AG10803 (cell line): ENCODE data around the gene DR1.

Experiments used
- DNase-seq: peaks from one replicate; pipeline ENCODE4 v3.0.0; 2010; ENCODE audit warnings: low read depth
- H3K4me3 ChIP-seq: 2 replicates; pipeline ENCODE4 v1.5.1; 2011; ENCODE audit warnings: mild to moderate bottlenecking, low read length, control low read depth
- TF ChIP-seq, protein P1 (sequence below): conservative IDR thresholded peaks from 2 replicates; pipeline ENCODE4 v1.5.1; 2011; ENCODE audit warnings: mild to moderate bottlenecking, low read length, control low read depth, inconsistent platforms

The DR1 gene

DNA sequence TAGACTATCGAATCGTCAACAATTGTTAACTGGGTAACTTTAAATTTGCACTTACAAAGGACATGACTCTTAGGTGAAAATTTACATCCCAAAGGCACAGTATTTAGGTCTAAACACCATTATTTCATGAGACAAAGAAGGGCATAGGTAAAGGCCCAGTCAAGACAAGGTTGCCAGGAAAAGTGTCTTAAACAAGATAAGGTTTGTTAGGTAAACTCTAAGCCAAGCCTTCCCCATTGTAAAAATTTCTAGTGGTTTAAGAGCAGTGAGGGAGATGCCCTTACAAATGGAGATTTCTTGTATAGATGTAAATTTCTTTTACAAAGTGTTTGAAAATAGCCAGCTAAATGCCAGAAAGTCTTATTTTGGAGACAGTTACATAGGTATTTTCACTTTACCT is 65.3 kb downstream of the DR1 start:
- no peak overlapping the region for H3K4me3 ChIP-seq
- no peak for DNase-seq
- TF ChIP-seq, protein P1, sequence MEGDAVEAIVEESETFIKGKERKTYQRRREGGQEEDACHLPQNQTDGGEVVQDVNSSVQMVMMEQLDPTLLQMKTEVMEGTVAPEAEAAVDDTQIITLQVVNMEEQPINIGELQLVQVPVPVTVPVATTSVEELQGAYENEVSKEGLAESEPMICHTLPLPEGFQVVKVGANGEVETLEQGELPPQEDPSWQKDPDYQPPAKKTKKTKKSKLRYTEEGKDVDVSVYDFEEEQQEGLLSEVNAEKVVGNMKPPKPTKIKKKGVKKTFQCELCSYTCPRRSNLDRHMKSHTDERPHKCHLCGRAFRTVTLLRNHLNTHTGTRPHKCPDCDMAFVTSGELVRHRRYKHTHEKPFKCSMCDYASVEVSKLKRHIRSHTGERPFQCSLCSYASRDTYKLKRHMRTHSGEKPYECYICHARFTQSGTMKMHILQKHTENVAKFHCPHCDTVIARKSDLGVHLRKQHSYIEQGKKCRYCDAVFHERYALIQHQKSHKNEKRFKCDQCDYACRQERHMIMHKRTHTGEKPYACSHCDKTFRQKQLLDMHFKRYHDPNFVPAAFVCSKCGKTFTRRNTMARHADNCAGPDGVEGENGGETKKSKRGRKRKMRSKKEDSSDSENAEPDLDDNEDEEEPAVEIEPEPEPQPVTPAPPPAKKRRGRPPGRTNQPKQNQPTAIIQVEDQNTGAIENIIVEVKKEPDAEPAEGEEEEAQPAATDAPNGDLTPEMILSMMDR: no peak

DNA sequence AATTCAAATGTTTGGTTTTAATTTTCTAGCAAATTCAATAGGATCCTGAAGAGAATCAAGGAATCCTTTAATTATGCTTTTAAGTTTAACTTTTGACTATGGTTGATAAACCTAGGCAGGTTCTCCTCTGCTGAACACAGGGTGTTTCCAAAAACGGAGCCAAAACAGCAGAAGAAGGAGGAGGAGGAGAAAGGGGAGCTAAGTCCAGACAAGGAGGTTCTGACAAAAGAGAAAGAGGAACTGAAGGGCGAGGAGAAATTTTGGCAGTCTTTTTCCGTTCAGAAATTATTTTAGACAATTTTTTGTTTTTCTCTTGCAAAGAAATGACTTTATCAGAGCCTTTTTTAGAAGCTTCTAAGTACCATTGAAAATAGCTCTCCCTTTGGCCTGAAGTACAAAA is 69.0 kb downstream of the DR1 start:
- no peak overlapping the region for H3K4me3 ChIP-seq
- TF ChIP-seq, protein P1: no peak
- no peak for DNase-seq

DNA sequence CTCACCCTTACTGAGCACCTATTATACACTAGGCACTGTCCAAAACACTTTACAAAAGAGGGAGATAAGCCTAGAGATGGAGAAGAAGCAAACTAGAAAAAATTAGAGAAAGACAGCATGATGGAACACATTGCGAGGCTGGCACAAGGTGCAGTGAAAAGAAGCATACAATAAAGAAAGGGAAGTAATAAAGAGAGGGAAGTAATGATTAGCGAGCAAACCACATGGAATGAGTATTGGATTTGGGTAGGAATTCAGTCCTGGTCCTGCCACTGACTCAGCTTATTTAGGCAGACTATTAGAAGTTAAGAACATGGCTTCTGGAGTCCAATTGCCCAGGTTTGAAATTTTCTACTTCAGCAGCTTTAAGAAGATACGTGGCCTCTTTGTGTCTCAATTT is 69.6 kb downstream of the DR1 start:
- DNase-seq: no peak
- no peak overlapping the region for H3K4me3 ChIP-seq
- TF ChIP-seq, protein P1: no peak

DNA sequence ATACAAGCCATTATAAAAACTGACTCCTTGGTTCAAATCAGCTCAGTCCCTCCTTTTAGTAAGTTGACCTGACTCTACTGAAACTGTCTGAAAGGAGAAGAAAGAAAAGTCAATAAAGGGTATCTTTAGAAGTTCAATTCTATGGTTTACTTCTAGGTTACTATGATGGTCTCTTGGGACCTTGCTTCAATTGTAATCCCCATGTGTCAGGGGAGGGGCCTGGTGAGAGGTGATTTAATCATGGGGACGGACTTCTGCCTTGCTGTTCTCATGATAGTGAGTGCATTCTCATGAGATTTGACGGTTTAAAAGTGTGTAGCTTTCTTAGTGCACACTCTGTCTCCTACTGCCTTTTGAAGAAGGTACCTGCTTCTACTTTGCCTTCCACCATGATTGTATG is 70.5 kb downstream of the DR1 start:
- H3K4me3 ChIP-seq: no peak overlapping the region
- DNase-seq: no peak
- TF ChIP-seq, protein P1: no peak
